Measurements from ENCODE around the gene IGF2BP3.

Gene IGF2BP3

DNA sequence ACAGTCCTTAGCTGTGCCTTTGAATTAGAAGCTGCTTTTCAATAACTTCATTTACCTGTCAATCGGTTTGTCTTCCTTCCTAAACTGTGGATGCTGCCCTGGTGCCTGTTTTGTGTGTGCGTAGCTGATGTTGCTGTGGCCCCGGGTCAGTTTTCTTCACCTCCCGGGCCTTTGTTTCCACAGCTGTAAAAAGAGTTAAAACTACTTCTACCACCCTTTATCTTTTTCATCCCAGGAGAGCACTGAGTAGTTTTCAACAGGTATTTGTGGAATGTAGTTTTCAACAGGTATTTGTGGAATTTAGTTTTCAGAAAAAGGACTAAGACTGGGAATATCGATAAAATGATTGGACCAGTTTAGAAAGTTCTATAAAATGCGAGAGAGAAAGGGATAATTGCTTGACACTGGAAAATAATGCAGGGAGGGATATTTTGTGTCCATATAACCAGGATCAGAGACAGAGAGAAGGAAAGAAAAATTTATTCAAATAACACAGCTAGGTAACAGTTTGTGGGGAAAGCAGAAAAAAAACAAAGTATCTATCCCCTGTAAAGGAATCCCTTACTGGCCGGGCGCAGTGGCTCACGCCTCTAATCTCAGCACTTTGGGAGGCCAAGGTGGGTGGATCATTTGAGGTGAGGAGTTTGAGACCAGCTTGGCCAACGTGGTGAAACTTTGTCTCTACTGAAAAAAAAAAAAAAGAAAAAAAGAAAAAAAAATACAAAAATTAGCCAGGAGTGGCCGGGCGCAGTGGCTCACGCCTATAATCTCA, 15.9 kb upstream of the IGF2BP3 start:
- TF ChIP-seq, protein P1, sequence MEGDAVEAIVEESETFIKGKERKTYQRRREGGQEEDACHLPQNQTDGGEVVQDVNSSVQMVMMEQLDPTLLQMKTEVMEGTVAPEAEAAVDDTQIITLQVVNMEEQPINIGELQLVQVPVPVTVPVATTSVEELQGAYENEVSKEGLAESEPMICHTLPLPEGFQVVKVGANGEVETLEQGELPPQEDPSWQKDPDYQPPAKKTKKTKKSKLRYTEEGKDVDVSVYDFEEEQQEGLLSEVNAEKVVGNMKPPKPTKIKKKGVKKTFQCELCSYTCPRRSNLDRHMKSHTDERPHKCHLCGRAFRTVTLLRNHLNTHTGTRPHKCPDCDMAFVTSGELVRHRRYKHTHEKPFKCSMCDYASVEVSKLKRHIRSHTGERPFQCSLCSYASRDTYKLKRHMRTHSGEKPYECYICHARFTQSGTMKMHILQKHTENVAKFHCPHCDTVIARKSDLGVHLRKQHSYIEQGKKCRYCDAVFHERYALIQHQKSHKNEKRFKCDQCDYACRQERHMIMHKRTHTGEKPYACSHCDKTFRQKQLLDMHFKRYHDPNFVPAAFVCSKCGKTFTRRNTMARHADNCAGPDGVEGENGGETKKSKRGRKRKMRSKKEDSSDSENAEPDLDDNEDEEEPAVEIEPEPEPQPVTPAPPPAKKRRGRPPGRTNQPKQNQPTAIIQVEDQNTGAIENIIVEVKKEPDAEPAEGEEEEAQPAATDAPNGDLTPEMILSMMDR (conservative IDR thresholded peaks at IDR 0.05; ENCODE audit: low read depth, low read length), result no peak
- DNase-seq (ENCODE audit: low read depth), result no peak
- H3K4me3 ChIP-seq (ENCODE audit: low read depth, low read length), result no peak overlapping the region

DNA sequence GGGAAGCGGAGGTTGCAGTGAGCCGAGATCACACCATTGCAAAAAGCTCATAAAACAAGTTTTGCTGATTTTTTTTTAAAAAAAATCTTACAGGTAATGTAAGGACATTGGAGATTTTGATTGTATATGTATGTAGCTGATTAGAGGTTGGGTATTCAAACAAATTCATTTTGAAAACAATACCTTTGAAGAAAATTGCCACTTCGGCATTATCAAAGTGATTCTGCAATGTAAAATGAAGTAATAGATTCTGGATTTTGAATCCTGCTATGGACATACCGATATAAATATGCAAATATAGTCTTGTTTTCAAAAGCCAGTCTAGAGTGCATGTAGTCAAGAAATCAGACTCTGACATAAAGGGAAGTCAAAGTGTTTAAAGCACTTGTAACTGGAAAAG, 12.4 kb upstream of the IGF2BP3 start:
- TF ChIP-seq, protein P1 (conservative IDR thresholded peaks at IDR 0.05; ENCODE audit: low read depth, low read length), result no peak
- no peak for DNase-seq (ENCODE audit: low read depth)

DNA sequence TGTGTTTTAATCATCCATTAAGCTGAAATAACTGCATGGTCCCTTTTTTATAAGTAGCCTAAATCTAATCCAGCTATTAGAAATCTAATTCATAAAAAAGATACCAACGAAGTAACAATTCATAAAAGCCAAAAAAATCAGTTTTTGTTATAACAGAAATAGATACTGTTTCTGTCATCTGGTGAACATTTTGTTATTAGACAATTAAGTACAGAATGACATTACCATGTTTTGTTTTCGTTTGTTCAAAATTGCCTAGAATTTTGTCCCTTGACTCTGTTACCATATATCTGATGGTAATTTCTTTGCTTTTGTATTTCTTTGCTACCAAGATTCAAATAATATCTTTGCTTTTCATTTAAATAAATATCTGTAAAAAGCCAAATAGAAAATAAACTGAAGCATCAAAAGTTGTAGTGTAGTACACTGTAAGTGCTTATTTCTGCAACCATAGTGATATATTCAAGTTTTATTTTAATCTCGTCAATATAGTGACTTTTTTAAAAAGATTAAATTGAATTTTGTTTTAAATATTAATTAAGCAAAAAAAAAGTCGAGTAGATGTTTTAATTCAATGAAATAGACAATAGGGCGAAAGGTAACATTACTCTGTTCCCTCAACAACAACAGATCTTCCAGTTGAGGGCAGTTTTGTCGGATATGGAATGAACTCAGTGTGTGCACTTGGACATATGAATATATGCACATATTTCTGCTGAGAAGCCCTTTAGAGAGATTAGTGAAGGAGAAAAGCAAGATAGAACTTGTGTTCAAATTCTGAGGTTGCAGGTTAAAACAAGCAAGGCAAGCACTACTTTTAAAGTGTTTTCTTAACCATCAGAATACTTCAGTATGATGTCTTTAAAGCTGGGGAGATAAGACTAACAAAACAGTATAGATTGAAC, 7.9 kb upstream of the IGF2BP3 start:
- no peak for DNase-seq (ENCODE audit: low read depth)
- TF ChIP-seq, protein P1 (conservative IDR thresholded peaks at IDR 0.05; ENCODE audit: low read depth, low read length), result no peak
- H3K4me3 ChIP-seq (ENCODE audit: low read depth, low read length), result no peak overlapping the region

More for the DNA sequence above, 12.4 kb upstream of the IGF2BP3 start:
- no peak overlapping the region for H3K4me3 ChIP-seq (ENCODE audit: low read depth, low read length)

- H3K4me3 ChIP-seq (ENCODE audit: low read depth, low read length), result no peak overlapping the region
- TF ChIP-seq, protein P1 (conservative IDR thresholded peaks at IDR 0.05; ENCODE audit: low read depth, low read length), result no peak
- DNase-seq (ENCODE audit: low read depth), result no peak
Measured at GRCh38 chr7:23477157-23477499, 6.8 kb upstream of the IGF2BP3 start.

- H3K4me3 ChIP-seq (ENCODE audit: low read depth, low read length), result no peak overlapping the region
- TF ChIP-seq, protein P1 (conservative IDR thresholded peaks at IDR 0.05; ENCODE audit: low read depth, low read length), result no peak
- DNase-seq (ENCODE audit: low read depth), result no peak
Measured at GRCh38 chr7:23476286-23477156, 6.2 kb upstream of the IGF2BP3 start.

GRCh38 chr7:23475576-23475839, 5.2 kb upstream of the IGF2BP3 start:
- no peak for DNase-seq (ENCODE audit: low read depth)
- no peak overlapping the region for H3K4me3 ChIP-seq (ENCODE audit: low read depth, low read length)
- TF ChIP-seq, protein P1 (conservative IDR thresholded peaks at IDR 0.05; ENCODE audit: low read depth, low read length), result no peak
